ENCODE measurements around the gene SYNJ2.

The SYNJ2 gene

GRCh38 chr6:158057213-158057987 lies 75.7 kb downstream of the SYNJ2 start:
- DNase-seq (ENCODE audit: low spot score) = peak; percentile 97

- DNase-seq (ENCODE audit: low spot score) = no peak
Observed at GRCh38 chr6:158058171-158058651, 76.5 kb downstream of the SYNJ2 start.

GRCh38 chr6:158059108-158059507 lies 77.4 kb downstream of the SYNJ2 start:
- DNase-seq (ENCODE audit: low spot score) = no peak

- peak; percentile 96 for DNase-seq (ENCODE audit: low spot score)
Observed at GRCh38 chr6:158060455-158061360, 79.0 kb downstream of the SYNJ2 start.

- DNase-seq (ENCODE audit: low spot score) = no peak
Observed at GRCh38 chr6:158061361-158061708, 79.7 kb downstream of the SYNJ2 start.

GRCh38 chr6:158061709-158062461 lies 80.2 kb downstream of the SYNJ2 start:
- DNase-seq (ENCODE audit: low spot score) = no peak

- DNase-seq (ENCODE audit: low spot score) = no peak
Observed at GRCh38 chr6:158063736-158064135, 82.1 kb downstream of the SYNJ2 start.

- no peak for DNase-seq (ENCODE audit: low spot score)
Observed at GRCh38 chr6:158064725-158065251, 83.1 kb downstream of the SYNJ2 start.

- no peak for DNase-seq (ENCODE audit: low spot score)
Observed at GRCh38 chr6:158066136-158066781, 84.6 kb downstream of the SYNJ2 start.

GRCh38 chr6:158067436-158068015 lies 85.9 kb downstream of the SYNJ2 start:
- peak; percentile 29 for DNase-seq (ENCODE audit: low spot score)

GRCh38 chr6:158068156-158068892 lies 86.7 kb downstream of the SYNJ2 start:
- DNase-seq (ENCODE audit: low spot score) = no peak

- DNase-seq (ENCODE audit: low spot score) = peak; percentile 85
Observed at GRCh38 chr6:158068893-158069799, 87.5 kb downstream of the SYNJ2 start.

- DNase-seq (ENCODE audit: low spot score) = peak; percentile 43
Observed at GRCh38 chr6:158069800-158070195, 88.1 kb downstream of the SYNJ2 start.

- DNase-seq (ENCODE audit: low spot score) = no peak
Observed at GRCh38 chr6:158070513-158070912, 88.8 kb downstream of the SYNJ2 start.

GRCh38 chr6:158071121-158072082 lies 89.7 kb downstream of the SYNJ2 start:
- no peak for DNase-seq (ENCODE audit: low spot score)

- peak; percentile 70 for DNase-seq (ENCODE audit: low spot score)
Observed at GRCh38 chr6:158072083-158072721, 90.5 kb downstream of the SYNJ2 start.

GRCh38 chr6:158073776-158074175 lies 92.1 kb downstream of the SYNJ2 start:
- no peak for DNase-seq (ENCODE audit: low spot score)

GRCh38 chr6:158076548-158076947 lies 94.9 kb downstream of the SYNJ2 start:
- DNase-seq (ENCODE audit: low spot score) = no peak
